NCI-H1105 (cell line): ENCODE results near the gene NDUFA13.
A peak's percentile ranks its signal among the peaks of the same experiment; 100 is the strongest.

ENCODE experiments used
- DNase-seq: peaks from one replicate; lab custom pipeline; 2025; lab: John Stamatoyannopoulos, UW

Gene NDUFA13

GRCh38 chr19:19489804-19490204, 26.2 kb upstream of the NDUFA13 start:
- DNase-seq, result no peak

GRCh38 chr19:19490214-19490968, 25.6 kb upstream of the NDUFA13 start:
- DNase-seq, result peak; percentile 75

- no peak for DNase-seq
Measured at GRCh38 chr19:19491321-19492025, 24.6 kb upstream of the NDUFA13 start.

GRCh38 chr19:19492026-19492610, 23.9 kb upstream of the NDUFA13 start:
- DNase-seq, result no peak

GRCh38 chr19:19493841-19494546, 22.0 kb upstream of the NDUFA13 start:
- DNase-seq, result no peak

- DNase-seq, result no peak
Measured at GRCh38 chr19:19495614-19496603, 20.1 kb upstream of the NDUFA13 start.

- DNase-seq, result no peak
Measured at GRCh38 chr19:19498255-19498991, 17.6 kb upstream of the NDUFA13 start.

- no peak for DNase-seq
Measured at GRCh38 chr19:19499272-19499995, 16.6 kb upstream of the NDUFA13 start.

GRCh38 chr19:19500975-19501644, 14.9 kb upstream of the NDUFA13 start:
- DNase-seq, result no peak

GRCh38 chr19:19501798-19502197, 14.2 kb upstream of the NDUFA13 start:
- no peak for DNase-seq

- no peak for DNase-seq
Measured at GRCh38 chr19:19502281-19502680, 13.7 kb upstream of the NDUFA13 start.

GRCh38 chr19:19502808-19503602, 13.0 kb upstream of the NDUFA13 start:
- no peak for DNase-seq

GRCh38 chr19:19504754-19505668, 11.0 kb upstream of the NDUFA13 start:
- DNase-seq, result no peak

- no peak for DNase-seq
Measured at GRCh38 chr19:19505669-19506326, 10.2 kb upstream of the NDUFA13 start.

- DNase-seq, result no peak
Measured at GRCh38 chr19:19506592-19506991, 9.4 kb upstream of the NDUFA13 start.

- DNase-seq, result no peak
Measured at GRCh38 chr19:19507354-19507753, 8.7 kb upstream of the NDUFA13 start.

- no peak for DNase-seq
Measured at GRCh38 chr19:19508217-19508616, 7.8 kb upstream of the NDUFA13 start.
